Kasumi-1 (cell line): ENCODE results near the gene ENPEP.
"Not testable (repeated sequence)": the region's sequence is repeated elsewhere in the genome, so short reads cannot be mapped to it uniquely, and the experiment has no call there.

Experiments used
- DNase-seq, 2 experiments: peaks; one replicate each; lab custom pipeline; 2025; lab: John Stamatoyannopoulos, UW

The ENPEP gene, protein sequence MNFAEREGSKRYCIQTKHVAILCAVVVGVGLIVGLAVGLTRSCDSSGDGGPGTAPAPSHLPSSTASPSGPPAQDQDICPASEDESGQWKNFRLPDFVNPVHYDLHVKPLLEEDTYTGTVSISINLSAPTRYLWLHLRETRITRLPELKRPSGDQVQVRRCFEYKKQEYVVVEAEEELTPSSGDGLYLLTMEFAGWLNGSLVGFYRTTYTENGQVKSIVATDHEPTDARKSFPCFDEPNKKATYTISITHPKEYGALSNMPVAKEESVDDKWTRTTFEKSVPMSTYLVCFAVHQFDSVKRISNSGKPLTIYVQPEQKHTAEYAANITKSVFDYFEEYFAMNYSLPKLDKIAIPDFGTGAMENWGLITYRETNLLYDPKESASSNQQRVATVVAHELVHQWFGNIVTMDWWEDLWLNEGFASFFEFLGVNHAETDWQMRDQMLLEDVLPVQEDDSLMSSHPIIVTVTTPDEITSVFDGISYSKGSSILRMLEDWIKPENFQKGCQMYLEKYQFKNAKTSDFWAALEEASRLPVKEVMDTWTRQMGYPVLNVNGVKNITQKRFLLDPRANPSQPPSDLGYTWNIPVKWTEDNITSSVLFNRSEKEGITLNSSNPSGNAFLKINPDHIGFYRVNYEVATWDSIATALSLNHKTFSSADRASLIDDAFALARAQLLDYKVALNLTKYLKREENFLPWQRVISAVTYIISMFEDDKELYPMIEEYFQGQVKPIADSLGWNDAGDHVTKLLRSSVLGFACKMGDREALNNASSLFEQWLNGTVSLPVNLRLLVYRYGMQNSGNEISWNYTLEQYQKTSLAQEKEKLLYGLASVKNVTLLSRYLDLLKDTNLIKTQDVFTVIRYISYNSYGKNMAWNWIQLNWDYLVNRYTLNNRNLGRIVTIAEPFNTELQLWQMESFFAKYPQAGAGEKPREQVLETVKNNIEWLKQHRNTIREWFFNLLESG

DNA sequence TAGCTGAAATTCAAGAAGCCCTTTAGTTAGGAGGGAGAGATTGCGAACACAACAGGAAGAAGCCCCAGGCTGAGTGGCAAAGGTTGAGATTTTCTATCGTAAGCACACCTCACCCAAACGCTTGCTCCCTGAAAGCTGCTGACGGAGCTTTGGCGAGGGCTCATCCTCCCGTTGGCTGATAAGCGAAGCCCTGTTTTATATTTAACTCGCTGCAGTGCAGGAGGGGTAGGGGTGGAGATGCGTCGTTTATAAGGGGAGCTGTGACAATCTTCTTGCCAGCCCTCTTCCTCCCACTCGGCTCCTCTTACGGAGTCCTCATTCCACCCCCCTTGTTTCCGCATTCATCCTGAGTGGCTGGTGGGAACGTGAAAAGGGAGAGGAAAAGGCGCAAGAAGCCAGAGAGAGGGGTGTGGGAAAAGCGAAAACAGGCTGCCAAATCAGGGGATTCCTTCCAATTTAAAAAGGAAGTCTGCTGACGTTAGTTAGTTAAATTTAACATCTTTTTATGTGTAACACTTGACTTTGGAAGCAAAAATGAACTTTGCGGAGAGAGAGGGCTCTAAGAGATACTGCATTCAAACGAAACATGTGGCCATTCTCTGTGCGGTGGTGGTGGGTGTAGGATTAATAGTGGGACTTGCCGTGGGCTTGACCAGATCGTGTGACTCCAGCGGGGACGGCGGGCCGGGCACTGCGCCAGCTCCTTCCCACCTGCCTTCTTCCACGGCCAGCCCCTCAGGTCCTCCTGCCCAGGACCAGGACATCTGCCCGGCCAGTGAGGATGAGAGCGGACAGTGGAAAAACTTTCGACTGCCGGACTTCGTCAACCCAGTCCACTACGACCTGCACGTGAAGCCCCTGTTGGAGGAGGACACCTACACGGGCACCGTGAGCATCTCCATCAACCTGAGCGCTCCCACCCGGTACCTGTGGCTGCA, at the start of gene ENPEP:
Gene ENPEP (plus strand): TSS at position 275 of the 938 bp plus-strand sequence. CDS start 260 bp downstream, at position 535.
- no peak for DNase-seq

DNA sequence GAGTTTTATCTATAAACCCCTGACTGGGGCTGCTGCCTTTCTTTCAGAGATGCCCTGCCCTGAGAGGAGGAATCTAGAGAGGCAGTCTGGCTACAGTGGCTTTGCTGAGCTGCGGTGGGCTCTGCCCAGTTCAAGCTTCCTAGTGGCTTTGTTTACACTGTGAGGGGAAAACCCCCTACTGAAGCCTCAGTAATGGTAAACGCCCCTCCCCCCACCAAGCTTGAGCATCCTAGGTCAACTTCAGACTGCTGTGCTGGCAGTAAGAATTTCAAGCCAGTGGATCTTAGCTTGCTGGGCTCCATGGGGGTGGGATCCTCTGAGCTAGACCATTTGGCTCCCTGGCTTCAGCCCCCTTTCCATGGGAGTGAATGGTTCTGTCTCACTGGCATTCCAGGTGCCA, 44.1 kb upstream of the ENPEP start:
- not testable (repeated sequence) for DNase-seq

DNA sequence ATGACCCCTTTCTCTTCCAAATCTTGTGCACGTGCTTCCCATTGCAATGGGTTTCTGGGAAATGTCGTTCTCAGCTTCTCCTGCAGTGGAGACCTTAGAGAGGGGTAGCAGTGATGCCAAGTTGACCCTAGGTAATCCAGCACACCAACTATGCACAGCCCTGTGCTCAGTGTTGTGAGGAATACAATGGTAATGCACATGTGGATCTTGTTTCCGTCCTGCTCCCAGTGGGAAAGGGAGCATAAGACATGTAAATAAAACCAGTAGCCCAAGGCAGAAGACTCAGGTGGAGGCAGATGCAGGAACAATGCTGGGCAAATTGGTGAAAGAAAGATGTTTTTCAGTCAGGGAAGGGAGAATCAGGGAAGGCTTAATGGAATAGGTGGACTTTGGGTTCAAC, 38.7 kb upstream of the ENPEP start:
- DNase-seq = not testable (repeated sequence)

- DNase-seq = not testable (repeated sequence)
These were observed 36.7 kb upstream of the ENPEP start for GRCh38 chr4:110439209-110439608.

DNA sequence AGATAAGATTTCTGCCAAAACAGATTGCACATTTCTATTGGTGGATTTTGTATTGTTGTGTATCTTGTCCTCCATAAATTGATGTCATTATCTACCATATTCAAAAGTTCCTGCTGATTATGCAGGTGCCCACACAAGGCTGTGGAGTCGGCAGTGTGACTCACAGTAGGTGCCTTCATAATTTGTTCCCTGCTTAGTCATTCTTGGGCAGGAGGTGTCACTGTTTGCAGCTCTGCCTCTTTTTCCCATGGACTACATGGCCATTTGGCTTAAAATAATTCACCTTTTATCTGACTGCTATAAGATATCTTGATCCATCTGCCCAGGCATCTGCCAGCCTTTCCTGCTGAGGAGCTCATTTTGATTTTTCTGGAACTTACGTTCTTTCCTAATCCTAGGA, 33.6 kb upstream of the ENPEP start:
- no peak for DNase-seq

DNA sequence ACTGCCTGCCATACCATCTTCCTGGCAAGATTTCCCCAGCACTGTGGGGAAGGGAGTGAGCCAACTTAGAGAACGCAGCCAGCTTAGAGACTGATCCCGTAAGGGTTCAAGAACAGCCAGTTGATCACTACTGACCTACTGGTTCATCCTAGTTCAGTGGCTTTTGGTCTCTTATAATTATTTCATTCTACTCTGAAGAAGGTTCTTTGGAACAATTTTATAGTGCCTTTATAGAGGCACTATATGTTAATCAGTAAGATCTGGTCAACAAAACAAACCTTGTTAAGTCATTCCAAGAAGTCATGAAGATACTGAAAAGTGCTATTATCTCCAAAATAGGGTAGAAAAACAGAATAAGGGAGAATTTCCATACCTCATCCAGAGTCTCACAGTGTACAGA, 33.2 kb upstream of the ENPEP start:
- DNase-seq = no peak

DNA sequence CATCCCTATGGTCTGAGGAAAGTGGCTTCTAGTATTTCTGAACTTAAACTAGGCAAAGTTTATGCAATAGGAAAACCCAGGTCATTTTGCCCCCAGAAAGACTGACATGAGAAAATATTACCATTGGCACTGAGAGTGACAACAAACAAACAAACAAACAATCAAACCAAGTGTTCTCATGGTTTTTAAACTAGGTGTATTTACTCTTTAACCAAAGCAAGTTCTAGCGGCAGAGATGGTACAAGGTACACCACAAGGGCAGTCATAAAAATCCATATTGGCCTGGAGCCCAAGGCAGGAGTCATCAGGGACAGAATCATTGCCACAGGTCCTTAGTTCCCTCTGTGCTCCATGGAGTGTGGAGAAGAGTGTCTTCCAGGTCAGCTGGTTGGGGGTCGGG, 26.0 kb upstream of the ENPEP start:
- DNase-seq = no peak

DNA sequence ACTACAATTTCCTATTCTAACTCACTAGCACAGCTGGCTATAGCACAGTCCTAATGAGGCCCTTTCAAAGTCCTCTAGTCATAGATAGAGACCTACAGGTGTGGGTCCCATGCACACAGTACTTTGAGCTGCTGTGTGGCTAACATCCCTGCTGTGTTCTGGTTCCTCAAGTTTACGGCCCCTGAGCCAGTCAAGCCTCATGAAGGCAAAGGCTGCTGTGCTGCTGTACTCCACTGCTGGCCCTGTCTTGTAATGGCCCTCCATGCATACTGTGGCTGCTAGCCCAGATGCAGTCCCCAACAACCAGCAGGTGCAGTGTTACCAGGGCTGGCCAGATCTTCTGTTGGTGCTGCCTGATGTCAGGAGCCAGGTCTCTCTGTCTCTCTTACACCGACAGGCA, 23.4 kb upstream of the ENPEP start:
- no peak for DNase-seq

DNA sequence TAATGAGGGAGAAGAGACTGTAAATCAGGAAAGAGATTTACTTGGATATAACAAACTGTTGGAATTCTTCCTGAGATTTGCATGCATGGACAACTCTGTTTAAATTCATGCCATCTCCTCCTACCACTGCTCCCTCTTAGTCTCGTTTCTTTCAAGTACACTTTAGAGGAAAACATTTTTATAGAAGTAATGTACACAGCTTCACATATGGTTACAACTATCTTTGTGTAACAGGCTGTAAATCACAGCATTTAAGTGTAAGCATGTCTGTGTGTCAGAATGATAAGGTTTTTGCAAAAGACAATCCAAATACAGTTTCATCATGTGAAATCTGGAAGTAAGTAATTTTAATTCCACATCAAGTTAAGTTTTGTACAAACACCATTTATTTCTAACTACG, 21.5 kb upstream of the ENPEP start:
- no peak for DNase-seq

DNA sequence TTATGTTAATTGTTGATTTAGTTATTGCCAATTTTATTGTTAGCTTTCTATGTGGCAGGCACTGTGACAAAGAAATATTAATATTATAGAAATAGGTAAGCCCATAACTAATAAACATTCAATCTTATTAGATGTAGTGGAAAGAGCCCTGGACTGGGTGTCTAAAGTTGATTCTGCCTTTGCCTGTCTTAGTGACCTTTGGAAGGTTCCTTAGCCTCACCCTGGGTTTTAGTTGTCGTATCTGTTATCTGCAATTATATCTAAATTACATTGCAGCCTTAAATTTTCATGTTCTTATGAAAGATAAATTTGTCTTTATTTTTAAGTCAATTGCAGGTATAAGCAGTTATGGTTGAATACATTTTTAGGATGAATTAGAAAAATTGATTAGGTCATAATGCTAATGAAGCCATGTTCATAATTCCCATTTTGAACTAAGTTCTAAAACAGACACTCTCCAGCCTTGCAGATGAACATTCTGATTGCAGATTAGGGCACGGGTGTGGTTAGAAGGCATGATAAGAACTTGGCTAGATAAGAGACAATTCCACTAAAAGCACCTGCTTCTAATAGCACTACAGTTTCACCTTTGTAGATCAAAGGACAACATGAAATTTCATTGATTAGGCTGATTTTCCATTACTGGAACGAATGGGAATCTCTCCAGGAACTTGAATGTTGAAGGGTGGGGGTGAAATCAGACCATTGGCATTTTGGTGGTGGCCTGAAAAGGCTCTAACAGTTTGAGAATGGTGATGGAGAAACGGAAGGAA, 17.3 kb upstream of the ENPEP start:
- DNase-seq = no peak

DNA sequence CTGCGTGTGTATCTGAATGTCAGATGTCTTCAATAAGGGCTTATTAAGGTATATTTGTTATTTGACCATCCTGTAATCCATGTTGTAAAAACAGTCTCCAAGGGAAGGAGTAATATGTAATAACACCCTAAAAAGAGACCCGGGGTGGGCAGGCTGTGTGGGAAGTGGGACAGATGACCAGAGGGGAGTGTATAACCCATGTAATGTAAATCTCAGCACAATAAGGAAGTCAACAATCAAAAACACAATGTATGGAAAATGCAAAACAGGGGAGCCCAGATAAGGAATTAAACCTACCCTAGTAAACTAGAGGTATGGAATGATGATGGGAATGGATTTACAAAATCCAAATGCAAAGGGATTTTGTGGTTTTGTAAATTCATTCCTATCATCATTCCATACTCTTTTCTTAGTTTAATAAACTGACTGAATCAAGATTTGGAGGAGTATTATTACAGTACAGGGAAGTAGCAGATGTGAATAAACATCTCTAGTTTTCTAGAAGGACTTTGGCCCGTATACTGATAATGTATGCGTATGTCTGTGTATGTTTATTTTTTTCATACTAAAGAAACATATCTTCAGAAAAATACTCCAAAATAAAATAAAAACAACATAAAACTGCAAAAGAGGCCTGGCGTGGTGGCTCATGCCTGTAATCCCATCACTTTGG, 15.7 kb upstream of the ENPEP start:
- no peak for DNase-seq

DNA sequence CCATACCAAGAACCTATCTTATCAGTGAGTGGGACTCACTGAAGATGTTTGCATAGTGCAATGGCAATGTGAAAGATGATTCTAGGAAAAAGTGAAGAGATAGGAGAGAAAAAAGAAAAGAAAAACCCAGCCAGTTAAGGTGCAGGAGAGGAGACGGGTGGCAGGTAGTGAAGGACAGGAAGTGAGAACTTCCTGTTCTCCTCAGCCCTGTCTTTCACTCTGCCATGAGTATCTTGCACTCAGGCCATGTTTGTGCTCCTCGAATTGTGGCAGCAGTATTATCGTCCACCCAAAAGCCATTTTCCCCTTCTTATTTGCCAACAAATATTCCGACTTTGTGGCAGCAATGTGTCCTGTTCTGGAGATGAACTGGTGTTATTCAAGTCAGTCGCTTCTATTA, 8.6 kb upstream of the ENPEP start:
- DNase-seq = no peak

- no peak for DNase-seq
These were observed 3.2 kb upstream of the ENPEP start for GRCh38 chr4:110472583-110473329.

GRCh38 chr4:110474481-110474880, 1.5 kb upstream of the ENPEP start:
- DNase-seq = no peak

DNA sequence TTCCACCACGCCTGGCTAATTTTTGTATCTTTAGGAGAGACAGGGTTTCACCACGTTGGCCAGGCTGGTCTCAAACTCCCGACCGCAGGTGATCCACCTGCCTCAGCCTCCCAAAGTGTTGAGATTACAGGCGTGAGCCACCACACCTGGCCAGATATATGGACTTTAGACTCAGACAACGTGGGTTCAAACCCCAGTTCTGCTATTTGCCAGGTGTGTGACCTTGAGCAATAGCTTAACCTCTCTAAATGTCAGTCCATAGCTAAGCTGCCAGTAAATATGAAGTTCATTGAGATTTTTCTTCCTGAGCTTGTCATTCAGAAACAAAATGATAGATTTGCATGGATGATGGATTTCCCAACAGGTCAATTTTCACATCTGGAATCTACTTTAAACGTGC, 875 bp upstream of the ENPEP start:
- DNase-seq = not testable (repeated sequence)

GRCh38 chr4:110477836-110478235, 1.9 kb downstream of the ENPEP start:
- no peak for DNase-seq

DNA sequence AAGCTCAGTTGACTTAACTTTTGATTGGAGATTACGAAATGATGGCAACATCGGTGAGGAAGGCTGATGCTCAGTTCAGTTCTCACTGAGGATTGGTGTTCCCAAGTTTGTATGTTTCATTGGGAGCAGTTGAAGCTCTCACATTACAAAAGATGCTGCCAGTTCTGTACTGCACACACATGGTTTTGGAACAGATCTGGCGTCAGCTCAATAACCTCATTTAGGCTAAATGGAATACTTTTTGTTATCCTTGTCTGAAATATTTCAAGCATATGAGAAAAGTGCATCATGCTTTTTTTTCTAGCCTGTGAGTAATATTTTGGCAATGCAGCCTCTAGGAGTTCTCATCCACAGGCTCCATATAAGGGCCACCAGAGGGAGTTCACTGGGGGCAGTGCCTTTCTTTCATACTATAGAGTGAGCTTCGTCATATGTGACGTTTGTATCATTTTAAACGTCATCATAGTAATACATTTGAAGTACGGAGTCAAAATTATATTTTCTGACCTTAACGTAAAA, 4.1 kb downstream of the ENPEP start:
- DNase-seq = peak; percentile 19 to 27

GRCh38 chr4:110480746-110481271, 4.9 kb downstream of the ENPEP start:
- DNase-seq = no peak

DNA sequence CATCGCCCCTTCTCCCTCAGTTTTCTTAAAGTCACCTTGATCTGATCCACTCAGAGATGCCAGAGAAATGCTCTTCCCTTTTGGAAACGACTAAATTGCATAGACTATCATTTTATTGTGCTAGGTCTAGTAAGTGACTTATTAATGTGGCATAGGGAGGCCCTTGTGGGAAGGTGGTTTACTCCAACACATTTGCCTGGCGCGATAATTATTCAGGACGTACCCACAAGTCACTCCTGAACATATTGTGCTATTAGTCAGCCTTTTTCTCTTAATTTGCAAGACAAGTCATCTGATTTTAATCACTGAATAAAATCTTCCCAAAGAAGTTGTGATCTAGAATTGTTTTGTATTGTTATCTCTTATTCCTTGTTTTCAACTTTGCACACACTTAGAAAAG, 7.6 kb downstream of the ENPEP start:
- DNase-seq = no peak
